SK-N-MC (cell line): ENCODE results near the gene MRGPRX2.

Experiments used
- DNase-seq: peaks from one replicate; pipeline ENCODE4 v3.0.0-alpha.2; 2011; ENCODE audit warnings: low read depth, low spot score
- H3K27ac ChIP-seq: fragments of 200-600 bp; sonication (generic); 2 replicates; pipeline ENCODE4 v1.5.1; 2016; ENCODE audit warnings: mixed run types
- H3K36me3 ChIP-seq: fragments of 200-600 bp; sonication (generic); 2 replicates; pipeline ENCODE4 v1.6.1; 2017; ENCODE audit warnings: antibody characterized with exemption, low read length, mixed read lengths; ENCODE audit not compliant: insufficient read depth
- H3K4me3 ChIP-seq: fragments of 200-600 bp; sonication (generic); 2 replicates; pipeline ENCODE4 v1.5.1; 2016
- H3K9ac ChIP-seq: fragments of 200-600 bp; sonication (generic); 2 replicates; pipeline ENCODE4 v1.8.0; 2017; ENCODE audit warnings: mixed run types, mixed read lengths; ENCODE audit not compliant: insufficient read length
- H3K9me3 ChIP-seq: fragments of 200-600 bp; sonication (generic); 2 replicates; pipeline ENCODE4 v1.6.1; 2017; ENCODE audit warnings: low read depth, mild to moderate bottlenecking, antibody characterized with exemption, low read length, moderate library complexity, mixed read lengths
- EZH2 ChIP-seq: fragments of 200-600 bp; sonication (generic); IDR thresholded peaks from one replicate; pipeline ENCODE4 v1.6.1; 2017; ENCODE audit warnings: antibody characterized with exemption
- FOXP2 ChIP-seq: optimal IDR thresholded peaks from 2 replicates; pipeline ENCODE3; 2011; ENCODE audit warnings: mild to moderate bottlenecking, moderate library complexity; ENCODE audit not compliant: insufficient read depth; ENCODE audit errors: extremely low read length, control extremely low read depth
- POLR2AphosphoS5 ChIP-seq: IDR thresholded peaks from 2 replicates; pipeline ENCODE4 v1.6.1; 2012; ENCODE audit warnings: mild to moderate bottlenecking, low read depth, low read length, borderline replicate concordance

The MRGPRX2 gene

DNA sequence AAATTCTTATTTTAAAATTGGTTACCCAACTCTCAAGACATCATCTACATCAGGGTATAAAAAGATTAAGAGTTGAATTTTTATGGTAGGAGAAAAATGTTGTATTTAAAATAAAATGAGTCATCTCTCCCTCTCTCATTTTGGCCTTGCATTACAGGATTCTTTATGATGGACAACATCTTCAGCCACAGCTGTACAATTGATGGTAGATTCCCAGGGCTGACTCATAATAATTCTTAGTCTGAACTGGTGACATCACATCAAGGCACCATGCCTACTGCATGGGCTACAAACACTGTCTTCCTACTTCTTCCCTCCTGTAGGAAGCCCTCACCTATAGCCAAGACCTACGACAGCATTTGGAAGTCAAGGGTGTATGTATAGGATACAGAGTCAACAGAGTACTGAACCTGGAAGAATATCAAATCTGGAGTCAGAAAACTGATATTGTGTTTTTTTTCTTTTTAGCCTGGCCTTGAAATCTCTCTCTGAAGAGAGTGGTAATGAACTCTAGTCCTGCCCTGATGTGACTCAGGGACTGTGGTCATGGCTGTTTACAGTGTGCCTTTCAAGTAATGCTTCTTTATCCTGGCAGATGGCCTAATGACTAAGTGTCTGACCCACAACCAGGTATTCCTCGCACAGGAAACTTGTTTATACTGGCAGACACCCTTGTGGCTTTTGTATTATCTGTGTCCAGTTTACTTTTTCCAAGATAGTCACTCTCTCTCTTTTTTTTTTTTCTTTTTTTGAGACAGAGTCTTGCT, 32.5 kb downstream of the MRGPRX2 start:
- H3K36me3 ChIP-seq: no peaks in the 10 kb centered on the region
- H3K9me3 ChIP-seq: no peaks in the 10 kb centered on the region
- no peak for DNase-seq
- H3K27ac ChIP-seq: no peak overlapping the region
- H3K4me3 ChIP-seq: no peak overlapping the region
- no peak for TF ChIP-seq POLR2AphosphoS5
- no peak for TF ChIP-seq FOXP2
- TF ChIP-seq EZH2: no peak
- no peak overlapping the region for H3K9ac ChIP-seq

DNA sequence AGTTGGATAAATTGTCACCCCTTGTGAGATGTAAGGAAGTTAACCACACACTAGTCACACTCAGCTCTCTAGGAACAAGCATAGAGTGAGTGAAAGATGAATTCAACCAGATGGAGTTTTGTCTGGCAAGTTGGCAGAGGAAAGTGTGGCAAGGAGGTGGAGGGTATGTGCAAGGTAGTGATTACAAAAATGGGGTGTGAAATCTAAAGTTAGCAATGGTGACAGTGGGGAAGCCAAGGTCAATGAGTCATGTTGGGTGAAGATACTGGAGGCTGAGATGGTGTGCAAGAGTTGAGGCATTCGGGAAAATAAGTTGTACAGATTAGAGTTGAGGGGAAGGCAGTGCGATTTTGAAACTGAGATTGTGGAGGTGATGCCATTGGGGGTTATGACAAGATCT, 33.7 kb downstream of the MRGPRX2 start:
- DNase-seq: no peak
- H3K27ac ChIP-seq: no peak overlapping the region

DNA sequence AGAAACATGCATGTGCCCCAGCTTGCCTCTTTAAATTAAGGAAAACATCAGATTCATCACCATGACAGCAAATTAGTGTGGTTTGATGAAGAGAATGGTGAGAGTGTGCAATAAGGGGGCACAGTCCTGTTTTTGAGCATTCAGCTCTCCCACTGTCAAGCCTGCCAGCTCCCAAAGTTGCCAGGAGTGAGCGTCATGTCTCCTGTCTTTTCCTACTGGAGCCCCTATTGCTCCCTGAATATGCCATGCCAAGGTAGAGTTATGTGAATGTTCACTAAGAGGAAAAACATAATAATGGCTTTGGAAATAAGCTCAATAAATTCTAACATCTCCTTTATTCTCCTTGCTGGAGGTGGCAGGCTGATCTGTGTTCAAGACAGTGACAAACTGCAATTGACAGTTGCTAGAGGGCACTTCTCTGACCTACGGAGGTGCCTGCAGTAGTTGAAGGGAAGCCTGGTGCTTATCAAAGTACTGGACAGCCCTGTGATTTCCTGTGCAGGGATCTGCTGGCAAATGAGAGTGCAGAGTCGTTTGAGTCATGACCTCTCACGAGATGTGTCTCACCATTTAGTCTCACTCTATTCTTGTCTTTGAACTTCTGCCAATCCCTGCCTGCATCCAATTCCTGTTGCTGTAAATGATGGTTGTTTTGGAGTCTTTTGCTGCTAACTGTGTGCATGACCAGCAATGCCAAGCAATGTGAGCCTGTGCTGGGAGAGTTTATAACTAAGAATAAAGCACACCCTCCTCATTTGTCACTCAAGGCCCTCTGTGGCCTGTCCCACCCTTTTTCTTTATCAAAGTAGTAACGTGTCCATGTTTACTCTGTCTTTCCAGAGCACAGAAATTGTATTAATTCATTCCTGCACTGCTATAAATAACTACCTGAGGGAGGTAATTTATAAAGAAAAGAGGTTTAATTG, 34.8 kb downstream of the MRGPRX2 start:
- DNase-seq: no peak
- H3K27ac ChIP-seq: no peak overlapping the region
- H3K4me3 ChIP-seq: no peak overlapping the region
- no peaks in the 10 kb centered on the region for H3K9me3 ChIP-seq
- TF ChIP-seq EZH2 (no peak), POLR2AphosphoS5 (no peak), FOXP2 (no peak)
- H3K9ac ChIP-seq: no peak overlapping the region
- no peaks in the 10 kb centered on the region for H3K36me3 ChIP-seq

More for the DNA sequence above, 33.7 kb downstream of the MRGPRX2 start:
- Histone ChIP-seq H3K9me3 (no peaks in the 10 kb centered on the region), H3K36me3 (no peaks in the 10 kb centered on the region), H3K9ac (no peak overlapping the region), H3K4me3 (no peak overlapping the region)
- TF ChIP-seq FOXP2 (no peak), EZH2 (no peak), POLR2AphosphoS5 (no peak)

DNA sequence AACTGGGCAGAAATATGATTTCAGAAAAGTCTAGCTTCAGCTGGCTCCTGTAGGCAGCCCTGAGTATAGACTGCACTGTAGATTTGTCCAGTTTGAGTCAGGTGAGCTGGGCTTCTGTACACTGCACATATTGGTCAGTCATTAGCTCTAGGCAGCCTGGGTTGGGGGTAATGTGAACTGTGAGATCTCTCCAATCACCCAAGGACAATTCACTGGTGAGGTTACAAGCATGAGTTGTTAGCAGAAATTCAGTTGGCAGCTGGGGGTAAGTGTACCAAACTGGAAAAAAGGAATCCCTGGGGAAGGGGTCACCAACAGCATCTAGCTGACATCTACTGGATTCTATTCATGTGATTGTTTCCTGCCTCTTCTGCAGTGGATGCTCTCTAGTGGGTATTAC, 39.7 kb downstream of the MRGPRX2 start:
- DNase-seq: no peak
- no peak overlapping the region for H3K27ac ChIP-seq
- no peaks in the 10 kb centered on the region for H3K36me3 ChIP-seq
- H3K9me3 ChIP-seq: no peaks in the 10 kb centered on the region
- H3K4me3 ChIP-seq: no peak overlapping the region
- no peak overlapping the region for H3K9ac ChIP-seq
- no peak for TF ChIP-seq FOXP2
- no peak for TF ChIP-seq POLR2AphosphoS5
- TF ChIP-seq EZH2: no peak

DNA sequence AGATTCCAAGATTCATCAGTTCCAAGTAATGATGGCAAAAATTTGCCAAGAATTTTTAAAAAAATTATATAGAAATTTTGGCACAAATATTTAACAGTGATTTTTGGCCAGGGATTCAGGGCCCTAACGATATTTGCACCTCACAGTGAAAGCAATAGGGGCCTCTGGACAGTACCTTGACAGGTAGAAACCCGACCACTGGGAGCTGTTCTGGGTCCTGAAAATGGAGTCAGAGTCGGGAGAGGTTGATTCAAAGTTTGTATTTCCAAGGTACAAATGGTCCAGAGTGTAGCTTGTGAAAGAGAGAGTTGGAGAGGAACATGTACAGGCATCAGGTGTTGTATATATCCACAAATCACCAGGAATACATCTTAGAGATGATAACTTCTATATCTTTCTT, 41.6 kb downstream of the MRGPRX2 start:
- Histone ChIP-seq H3K36me3 (no peaks in the 10 kb centered on the region), H3K9ac (no peak overlapping the region), H3K27ac (no peak overlapping the region), H3K9me3 (no peaks in the 10 kb centered on the region), H3K4me3 (no peak overlapping the region)
- DNase-seq: no peak
- no peak for TF ChIP-seq POLR2AphosphoS5
- TF ChIP-seq EZH2: no peak
- no peak for TF ChIP-seq FOXP2

DNA sequence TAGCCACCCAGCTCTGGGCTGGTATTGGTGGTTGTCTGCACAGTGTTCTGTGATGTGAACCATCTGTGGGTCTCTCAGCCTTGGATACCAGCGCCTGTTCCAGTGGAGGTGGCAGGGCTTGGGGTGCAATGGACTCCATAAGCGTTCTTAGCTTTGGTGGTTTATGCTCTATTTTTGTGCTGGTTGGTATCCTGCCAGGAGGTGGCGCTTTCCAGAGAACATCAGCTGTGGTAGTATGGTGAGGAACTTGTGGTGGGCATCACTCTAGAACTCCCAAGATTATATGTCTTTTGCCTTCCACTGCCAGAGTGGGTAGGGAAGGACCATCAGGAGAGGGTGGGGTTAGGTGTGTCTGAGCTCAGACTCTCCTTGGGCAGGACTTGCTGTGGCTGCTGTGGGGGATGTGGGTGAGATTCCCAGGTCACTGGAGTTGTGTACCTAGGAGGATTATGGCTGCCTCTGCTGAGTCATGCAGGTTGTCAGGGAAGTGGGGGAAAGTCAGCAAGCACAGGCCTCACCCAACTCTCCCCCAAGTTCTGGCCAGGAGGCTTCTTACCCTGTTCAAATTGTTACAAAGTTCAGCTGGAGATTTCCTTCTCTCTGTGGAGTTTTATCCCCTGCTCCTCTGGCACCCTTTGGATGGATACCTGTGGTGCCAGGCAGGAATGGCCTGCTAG, 47.2 kb downstream of the MRGPRX2 start:
- Histone ChIP-seq H3K9ac (no peak overlapping the region), H3K36me3 (no peaks in the 10 kb centered on the region), H3K4me3 (no peak overlapping the region), H3K27ac (no peak overlapping the region), H3K9me3 (no peaks in the 10 kb centered on the region)
- TF ChIP-seq POLR2AphosphoS5 (no peak), EZH2 (no peak), FOXP2 (no peak)
- DNase-seq: no peak

DNA sequence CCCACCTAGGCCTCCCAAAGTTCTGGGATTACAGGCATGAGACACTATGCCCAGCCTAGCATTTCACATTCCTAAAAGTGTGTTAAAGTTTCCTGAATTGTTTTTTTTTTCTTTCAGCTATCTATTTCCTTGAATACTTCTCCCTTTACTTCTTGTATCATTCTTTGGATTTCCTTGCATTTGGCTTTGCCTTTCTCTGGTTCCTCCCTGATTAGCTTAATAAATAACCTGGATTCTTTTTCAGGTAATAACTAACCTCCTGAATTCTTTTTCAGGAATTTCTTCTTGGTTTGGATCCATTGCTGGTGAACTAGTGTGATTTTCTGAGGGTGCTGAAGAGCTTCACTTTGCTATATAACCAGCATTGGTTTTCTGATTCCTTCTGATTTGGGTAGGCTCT, 47.9 kb downstream of the MRGPRX2 start:
- Histone ChIP-seq H3K36me3 (no peaks in the 10 kb centered on the region), H3K27ac (no peak overlapping the region), H3K9me3 (no peaks in the 10 kb centered on the region), H3K4me3 (no peak overlapping the region), H3K9ac (no peak overlapping the region)
- no peak for TF ChIP-seq EZH2
- TF ChIP-seq FOXP2: no peak
- no peak for TF ChIP-seq POLR2AphosphoS5
- DNase-seq: no peak
